DMS153 treated with DMSO at 0.1 percent for 48 hours (cell line): Measurements from ENCODE around the gene VEPH1.

Source experiments
- DNase-seq: peaks from one replicate; lab custom pipeline; 2025; ENCODE audit not compliant: unreplicated experiment; lab: John Stamatoyannopoulos, UW

VEPH1 gene

DNA sequence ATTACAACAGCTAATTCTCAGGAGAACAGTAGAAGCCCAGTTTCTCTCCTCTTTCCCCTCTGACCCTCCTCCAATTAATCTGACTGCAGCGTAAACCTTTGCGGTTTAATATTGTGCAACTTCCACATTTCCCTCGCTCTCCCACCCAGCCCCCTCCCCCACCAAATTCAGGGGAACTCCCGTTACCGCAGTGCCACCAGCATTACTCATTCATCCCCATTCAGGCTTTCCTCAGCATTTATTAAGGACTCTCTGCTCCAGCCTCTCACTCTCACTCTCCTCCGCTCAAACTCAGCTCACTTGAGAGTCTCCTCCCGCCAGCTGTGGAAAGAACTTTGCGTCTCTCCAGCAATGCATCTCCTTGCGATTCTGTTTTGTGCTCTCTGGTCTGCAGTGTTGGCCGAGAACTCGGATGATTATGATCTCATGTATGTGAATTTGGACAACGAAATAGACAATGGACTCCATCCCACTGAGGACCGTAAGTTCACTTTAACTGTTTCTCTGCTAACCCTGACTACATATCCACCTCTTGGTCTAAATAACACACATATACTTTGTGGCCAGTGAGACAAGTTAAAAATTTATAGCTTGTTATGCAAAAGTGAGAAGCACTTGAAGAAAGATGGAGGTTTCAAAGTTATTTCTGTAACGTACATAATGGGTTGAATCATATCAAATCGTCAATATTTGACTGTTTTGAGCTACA, 66.5 kb downstream of the VEPH1 start, which contains the start of gene PTX3:
Gene PTX3 (plus strand): TSS at position 268 of the 709 bp plus-strand sequence. CDS start 84 bp downstream, at position 352.
- DNase-seq = no peak

DNA sequence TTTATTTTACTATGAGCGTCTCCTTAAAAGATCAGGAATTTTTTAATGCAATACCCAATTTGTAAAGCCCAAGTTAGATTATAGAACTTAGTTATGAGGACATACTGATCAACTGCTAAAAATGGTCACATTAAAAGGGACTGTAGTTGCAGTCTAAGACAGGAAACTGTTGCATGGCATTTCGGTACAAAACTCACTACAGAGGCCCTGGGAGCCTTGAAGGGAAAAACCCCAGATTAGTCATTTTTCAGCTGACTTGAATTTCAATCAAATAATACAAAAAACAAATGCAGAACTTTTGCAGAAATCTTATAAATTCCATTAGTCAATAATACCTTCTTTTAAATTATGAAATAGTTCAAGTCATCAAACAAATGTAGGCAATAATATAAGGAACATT, 73.5 kb downstream of the VEPH1 start:
- no peak for DNase-seq

DNA sequence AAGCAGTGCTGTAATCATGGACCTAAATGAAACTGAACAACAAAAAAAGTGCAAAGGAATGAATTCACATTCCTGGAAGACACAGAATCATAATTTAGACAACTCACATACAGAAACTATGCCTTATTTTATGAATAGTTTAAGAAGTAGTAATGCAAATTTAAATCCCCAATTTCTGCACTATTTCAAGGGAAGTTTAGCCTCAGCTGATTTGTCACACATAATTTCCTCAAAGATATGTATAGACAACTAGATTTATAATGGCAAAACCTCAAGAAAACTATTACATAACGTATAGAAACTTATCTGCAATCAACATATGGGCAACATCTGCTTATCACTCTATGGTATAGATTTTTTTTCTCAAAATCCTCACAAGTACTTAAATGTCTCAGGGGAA, 74.4 kb downstream of the VEPH1 start:
- DNase-seq = no peak

DNA sequence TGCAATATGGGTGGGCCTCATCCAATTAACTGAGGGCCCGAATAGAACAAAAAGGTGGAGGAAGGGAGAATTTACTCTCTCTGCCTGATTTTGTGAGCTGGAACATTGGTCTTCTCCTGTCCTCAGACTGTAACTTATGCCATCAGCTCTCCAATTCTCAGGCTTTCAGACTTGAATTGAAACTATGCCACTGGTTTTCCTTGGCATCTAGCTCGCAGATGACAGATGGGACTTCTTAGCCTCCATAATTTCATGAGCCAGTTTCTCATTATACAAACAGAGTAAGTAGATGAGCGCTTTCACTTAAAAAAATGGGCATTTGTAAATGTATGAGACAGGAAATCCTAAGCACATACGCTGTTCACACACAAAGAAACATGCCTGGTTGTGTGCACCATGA, 75.3 kb downstream of the VEPH1 start:
- DNase-seq = no peak

DNA sequence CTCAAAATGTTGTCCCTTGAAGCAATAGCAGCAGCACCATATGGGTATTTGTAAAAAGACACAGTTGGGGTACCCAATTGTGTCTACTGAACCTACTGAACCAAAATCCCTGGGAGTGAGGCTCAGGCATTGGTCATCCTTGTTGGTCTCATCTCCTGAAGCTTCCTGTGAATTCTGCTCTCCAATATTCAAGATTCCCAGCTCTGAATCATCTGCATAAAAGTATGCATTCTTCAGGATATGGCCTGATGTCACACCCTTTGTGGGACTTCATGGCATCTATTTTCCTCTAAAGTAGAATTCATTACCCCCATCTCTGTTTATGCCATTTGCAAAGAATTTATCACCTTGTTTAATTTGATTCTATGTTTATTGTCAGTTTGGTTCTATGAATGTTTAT, 79.9 kb downstream of the VEPH1 start:
- no peak for DNase-seq

DNA sequence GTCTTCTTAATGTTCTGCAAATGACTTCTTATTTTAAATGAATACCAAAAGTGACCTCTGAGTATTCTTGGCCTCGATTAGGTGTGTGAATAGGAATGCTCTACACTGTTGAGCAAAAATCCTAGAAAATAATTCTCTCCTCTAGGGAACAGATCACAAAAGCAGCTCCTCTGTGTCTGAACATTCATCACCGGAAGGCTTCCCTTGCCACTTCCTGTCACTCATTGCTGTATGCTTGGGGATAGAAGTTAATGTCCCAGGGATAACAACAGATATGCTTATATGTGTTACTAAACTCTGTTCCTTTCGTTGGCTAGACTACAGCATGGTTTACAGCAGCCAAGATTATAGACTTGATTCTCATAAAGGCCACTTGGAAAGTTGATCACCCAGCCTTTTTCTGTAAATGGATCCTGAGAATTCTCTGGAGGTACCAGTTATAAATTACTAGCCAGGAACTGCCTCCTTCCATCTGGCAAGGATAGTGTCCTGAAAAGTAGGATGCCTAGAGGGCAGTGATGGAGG, 82.5 kb downstream of the VEPH1 start:
- DNase-seq = no peak

DNA sequence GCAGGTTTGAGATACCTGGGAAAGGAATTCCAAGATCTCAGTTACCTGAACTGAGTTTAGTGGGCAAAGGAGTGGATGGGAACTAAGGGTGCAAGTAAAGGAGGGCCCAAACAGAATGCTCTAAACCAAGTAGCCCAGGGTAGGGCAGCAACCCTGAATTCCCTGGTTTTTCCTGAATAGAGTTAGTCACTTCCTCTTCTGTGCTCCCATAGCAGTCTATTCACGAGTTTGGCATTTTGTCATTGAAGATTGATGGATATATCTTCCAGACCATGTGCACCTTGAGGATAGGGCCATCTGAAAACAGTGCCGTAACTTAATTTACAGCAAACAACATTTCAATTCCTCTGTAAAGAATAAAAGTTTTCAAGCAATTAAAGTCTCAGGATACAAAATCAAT, 85.1 kb downstream of the VEPH1 start:
- DNase-seq = no peak

DNA sequence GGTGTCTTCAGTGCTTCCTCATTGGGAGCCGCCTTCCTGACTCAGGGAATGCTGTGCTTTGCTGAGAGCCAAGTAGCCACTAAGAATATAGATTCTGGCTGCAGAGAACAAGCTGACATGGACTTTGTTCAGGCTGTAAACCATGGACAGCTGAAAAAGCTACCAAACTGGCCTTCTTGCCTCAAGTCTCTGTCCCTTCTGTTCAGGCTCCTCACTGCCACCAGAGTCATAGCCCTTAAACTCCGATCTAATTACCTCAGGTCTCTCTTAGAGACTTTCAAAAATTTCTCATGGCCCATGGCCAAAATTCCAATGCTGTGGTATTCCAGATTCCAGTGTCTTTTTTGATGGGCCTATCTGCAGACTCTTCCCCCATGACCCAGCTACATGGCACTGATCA, 86.0 kb downstream of the VEPH1 start:
- DNase-seq = no peak

DNA sequence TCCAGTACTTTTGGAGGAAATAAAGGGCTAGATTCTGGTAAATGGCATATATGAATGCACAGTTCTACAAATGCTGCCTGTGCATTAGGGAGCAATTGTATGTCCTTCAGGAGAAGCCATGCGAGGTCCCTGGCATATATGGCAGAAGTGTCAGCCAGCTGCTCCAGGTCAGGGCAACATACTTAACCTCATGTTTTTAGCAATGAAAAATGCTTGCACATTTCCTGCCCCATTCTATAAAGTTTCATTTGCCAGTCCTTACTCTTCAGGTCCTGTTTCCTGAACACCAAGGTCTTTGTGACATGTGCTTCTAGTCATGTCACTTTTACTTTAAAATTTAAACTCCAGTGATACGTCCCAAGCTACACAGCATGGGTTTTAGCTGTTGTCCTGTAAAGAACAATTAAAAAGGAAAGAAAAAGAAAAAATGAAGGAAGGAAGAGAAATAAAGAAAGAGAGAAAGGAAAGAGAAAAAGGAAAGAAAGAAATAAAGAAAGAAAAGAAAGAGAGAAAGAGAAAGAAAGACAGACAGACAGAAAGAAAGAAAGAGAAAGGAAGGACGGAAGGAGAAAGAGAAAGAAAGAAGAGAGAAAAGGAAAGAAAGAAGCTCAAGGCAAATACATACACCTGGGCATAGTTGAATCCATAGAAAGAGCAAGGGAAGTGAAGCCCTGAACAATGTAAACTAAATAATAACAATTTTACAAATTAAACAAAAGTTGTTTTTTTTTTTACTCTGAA, 86.7 kb downstream of the VEPH1 start:
- DNase-seq = no peak

DNA sequence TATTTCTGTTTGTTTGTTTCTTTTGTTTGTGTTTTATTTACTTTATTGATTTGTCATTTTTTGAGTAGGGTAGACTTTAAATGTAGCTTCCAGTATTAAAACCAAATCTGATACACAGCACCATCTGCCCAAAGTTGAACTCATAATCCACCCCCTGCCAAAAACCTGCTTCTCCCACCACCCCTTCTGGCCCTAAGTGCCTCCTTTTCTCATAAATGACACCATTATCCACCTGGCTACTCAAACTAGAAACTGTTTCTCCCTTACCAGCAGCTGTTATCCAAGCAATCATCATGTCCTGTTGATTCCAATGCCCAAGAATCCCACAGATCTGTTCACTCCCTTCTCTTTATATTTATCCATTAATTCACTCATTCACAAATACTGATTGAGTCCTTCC, 88.4 kb downstream of the VEPH1 start:
- no peak for DNase-seq

DNA sequence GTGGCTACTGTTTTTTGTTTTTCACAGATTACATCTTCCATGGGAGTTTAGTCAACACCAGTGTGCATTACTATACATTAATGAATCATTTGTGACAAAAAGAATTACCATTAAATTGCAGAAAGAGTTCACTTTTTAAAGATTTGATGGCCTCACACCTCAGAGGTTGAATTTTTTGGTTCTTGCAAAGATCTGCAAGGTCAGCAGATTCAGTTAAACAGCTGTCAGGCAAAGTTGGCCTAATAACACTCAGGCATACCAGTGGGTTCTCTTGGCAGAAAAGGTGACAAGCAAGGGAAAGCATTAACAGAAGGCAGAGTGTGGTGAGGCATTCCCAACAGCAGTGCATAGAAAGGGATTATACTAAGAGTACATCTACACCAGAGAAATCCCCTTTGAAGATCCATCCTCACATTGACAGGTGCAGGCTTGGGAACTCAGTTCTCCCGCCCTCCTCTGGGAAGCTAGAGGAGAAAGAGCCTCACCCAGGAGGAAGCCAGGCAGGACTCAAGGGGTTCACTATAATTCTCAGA, 90.8 kb downstream of the VEPH1 start:
- DNase-seq = no peak

DNA sequence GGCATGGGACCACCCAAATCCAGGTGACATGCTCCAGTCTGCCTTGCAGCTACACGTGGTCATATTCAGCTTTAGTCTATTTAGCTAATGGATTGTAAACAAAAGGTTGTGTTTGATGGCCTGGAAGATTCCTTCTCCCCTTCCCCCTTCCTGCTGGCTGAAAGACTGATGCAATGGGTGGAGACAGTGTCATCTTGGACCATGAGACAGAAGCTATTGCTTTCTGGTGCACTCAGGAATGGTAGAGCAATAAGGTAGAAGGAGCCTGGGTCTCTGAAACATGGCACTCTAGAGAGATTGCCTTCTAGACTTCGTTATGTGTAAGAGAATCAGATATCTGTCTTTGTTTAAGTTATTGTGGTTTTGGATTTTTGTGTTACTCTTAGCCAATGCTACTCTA, 92.3 kb downstream of the VEPH1 start:
- no peak for DNase-seq

DNA sequence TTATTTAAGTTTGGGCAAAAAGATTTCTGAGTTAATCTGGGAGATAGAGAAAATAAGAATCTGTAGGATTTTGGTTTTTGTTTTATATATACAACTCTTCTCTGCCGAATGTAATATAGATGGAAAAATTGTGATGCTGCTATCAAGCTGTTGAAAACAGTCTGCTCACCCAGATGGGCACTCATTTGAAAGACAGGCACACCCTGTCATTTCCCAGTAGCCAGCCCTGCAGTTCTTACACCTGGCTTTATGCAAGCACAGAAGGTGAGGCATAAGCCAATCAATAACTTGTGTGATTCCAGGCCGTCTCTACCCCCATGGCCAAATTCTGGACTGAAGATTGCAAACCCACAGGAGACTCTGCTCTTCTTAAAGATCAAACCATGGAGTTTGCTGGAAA, 93.7 kb downstream of the VEPH1 start:
- no peak for DNase-seq

DNA sequence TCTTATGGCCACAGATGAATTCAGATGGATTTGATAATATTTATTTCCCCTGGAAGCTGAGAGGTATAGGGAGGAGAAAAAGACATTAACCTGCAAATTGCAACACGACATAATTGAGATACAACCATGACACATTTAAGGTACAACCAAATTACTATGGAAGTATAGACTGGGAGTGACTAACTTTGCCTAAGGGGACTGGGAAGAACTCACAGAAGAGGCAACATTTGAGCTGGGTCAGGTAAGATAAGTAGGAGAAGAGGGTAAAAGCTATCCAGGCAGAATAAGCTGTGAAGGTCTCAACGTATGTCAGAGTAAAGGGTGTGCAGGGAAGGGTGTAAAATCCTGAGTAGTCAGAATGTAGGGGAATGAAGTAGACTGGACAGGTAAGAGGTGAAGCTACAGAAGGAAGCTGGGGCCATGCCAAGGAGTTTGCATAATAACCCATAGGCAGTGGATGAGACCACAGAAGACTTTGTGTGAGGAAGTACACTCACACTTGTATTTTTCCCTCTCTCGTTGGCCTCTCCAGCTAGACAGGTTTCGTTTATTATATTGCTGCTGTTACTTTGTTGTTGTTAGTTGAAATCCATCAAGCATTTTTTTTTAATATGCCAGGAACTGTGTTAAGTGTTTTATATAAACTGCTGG, 94.6 kb downstream of the VEPH1 start:
- no peak for DNase-seq

DNA sequence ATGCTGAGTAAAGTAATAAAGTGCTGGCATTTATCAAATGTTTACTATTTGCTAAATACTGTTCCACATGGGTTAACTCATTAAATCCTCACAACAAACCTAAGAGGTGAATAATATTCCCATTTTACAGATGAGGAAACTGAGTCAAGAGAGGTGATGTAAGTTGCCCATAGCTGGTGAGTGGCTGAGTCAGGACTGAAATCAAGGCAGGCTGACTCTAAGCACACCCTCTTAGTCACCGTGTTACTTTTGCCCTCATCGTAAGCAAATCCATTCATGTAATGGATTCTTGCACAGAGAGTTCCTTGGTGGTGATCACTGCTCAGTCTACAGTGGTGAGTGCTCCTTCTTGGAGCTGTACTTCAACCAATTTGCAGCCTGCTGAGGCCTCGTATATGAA, 95.4 kb downstream of the VEPH1 start:
- DNase-seq = no peak

DNA sequence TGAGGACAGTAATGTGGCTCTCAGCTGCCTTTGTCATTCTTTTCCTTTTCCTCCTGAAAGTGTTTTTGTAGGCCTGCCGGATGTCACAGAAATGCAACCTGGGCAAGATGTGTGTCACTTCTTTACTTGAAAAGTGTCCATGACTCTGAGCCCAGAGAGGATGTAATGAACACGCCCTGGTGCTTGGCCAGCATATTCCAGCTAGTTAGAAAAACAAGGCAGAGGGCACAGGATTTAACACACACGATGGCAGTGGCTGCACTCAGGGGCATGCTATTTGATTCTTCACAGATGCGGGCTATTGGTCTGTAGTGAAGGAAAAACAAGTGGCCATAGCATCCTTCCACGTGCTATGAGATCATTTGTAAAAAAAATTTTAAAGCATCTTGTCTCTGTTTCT, 96.8 kb downstream of the VEPH1 start:
- no peak for DNase-seq

DNA sequence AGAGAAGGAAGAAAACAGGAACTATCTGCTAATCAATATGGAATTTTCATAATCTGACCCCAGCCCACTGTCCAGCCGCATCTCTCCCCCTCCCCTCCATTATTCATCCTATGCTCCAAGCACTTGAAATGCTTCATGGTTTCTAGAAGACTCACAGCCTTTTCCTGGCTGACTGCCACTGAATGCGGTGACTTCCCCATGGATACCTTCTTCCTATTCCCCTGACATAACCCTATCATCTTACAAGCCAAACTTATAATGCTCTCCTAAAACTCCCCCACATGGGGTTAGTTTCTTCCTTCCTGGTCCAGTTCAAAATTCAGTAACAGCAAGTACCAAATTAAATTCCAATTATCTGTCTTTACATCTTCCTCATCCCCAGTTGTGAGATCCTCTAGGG, 97.8 kb downstream of the VEPH1 start:
- no peak for DNase-seq

DNA sequence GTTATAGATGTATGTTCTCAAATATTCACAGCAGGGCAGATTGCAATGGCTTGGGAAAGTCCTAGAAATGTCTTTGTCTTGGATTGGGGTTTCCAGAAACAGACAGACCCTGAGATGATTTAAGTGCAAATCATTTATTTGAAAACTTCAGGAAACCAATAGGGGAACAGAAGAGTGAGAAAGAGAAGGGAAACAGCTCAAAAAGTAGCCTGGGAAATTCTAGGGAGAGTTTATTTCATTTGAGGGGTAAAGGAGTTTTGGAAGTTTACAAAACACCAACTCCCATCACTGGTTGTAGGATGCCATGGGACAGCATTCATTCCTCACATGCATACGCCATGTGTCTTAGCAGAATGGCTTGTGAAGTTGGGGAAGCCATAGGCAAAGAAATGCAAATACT, 98.8 kb downstream of the VEPH1 start:
- no peak for DNase-seq

DNA sequence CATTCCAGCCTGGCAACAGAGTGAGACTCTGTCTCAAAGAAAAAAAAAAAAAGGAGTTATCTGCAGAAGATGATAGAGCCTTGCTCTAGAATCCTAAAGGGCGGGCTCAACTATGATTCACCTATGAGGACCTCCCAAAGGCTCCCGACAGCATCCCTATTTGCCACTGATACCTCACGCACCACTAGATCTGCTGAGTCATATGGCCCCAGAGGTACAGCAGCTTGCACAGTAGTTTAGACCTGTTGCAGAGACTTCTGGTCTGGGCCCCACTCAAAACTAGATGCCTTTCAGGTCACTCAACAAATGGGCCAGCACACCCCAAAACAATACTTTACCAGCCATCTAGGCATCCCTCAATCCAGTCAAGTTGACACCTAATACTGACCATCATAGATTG, 104.6 kb downstream of the VEPH1 start:
- no peak for DNase-seq

DNA sequence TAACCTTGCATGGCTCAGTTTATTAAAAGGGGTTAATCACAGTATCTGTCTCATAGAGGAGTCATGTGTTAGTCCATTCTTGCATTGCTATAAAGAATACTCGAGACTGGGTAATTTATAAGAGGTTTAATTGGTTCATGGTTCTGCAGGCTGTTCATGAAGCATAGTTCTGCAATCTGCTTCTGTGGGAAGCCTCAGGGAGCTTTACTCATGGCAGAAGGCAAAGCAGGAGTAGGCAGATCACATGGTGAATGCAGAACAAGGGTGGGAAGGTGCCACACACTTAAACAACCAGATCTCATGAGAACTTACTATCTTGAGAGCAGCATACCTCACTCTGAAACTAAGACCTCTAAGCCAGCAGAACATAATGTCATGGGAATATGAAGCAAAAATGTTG, 108.8 kb downstream of the VEPH1 start:
- no peak for DNase-seq

DNA sequence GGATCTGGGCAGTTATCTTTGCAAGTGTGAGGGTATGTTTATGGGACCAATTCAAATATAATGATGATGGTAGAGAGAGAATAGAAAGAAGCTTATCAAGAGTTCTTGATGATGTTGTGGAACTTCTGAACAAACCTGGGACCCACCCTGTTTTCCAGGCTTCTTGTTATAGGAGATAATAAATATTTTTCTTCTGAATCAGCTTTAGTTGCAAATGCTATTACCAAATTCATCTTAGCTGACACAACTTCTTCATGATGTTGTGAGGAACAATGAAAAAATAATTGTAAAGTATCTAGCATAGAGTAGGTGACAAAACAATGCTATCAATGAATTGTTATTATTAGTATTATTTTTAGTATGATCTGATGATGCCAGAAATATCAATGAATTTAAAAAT, 110.1 kb downstream of the VEPH1 start:
- no peak for DNase-seq

DNA sequence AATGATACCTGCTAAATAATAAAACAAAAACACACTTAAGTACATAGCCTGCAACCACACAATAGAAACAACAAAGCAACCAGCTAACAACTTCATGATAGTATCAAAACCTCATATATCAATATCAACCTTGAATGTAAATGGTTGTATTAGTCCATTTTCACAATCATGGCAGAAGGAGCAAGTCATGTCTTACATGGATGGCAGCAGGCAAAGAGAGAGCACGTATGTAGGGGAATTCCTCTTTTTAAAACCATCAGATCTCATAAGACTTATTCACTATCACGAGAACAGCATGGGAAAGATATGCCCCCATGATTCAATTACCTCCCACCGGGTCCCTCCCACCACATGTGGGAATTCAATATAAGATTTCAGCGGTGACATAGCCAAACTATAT, 111.1 kb downstream of the VEPH1 start:
- DNase-seq = no peak
